CD4-positive, alpha-beta T cell treated with Interferon gamma for 1 hour (primary cell): ENCODE measurements around the gene HDAC2.

Source experiments
- DNase-seq: peaks from one replicate; pipeline ENCODE4 v3.0.0-alpha.2; 2020

HDAC2 gene

DNA sequence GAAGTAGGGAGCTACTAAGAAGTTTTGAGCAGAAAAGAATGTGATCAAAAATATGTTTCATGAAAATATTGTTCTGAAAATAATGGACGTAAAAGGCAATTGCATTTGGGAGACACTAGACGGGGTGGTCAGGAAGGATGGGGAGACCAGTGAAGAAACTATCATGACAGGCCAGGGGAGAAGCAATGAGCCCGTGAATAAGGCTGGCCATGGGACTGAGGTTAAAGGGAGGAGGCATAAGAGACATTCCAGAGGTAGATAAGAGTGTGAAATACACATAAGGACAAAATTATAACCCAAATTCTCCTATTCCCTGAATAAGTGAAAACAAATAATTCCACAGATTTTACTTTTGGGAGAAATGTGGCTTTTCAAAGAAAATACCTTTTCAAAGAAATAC is 62.1 kb downstream of the HDAC2 start:
- DNase-seq, result no peak

DNA sequence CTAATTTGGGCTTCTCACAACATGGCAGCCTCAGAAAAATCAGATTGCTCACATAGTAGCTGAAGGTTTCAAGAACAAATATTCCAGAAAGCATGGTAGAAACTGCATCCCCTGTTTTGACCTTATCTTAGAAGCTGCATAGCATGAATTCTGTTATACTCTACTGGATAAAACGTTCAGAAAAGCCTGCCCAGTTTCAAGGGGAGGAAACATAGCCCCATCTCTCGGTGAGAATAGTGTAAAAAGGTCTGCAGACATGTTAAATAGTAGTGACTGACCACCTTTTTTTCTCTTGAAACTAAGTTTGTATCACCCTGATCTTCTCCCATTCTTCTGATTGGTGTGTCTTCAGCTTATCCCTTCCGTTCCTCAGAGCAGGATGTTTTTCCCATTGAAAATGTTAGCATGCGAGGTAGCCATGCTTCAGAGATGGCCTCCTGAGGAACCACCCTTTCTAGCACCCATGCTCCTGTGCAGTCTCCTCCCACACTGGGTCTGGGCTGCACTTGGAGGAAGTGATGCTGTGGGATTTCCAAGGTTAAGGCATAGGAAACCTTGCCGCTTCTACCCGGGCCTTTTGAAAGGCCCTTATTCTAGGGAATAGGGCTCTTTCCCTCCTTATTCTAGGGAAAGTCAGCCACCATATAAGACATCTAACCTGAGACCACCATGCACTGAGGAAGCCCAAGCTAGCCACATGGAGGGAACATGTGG is 63.7 kb downstream of the HDAC2 start:
- DNase-seq, result no peak

GRCh38 chr6:113903666-113904330 is 67.2 kb downstream of the HDAC2 start:
- DNase-seq, result no peak

DNA sequence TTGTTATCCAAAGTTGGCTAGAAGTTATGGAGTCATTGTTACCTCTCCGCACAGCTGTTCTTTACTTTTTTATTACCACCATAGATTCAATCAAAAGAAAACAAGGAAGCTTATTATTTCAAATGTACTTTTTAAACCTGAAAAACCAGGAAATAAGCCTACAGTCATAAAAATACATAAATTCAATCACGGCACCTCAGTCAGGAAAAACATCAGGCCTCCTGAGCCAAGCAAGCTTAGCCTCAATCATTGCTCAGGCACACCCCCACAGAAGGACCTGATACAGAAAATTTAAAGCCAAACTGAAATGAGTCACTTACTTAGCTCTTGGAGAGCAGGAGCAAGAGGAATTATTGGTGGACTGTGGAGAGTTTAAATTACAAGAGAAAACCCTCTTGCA is 69.5 kb downstream of the HDAC2 start:
- DNase-seq, result no peak

DNA sequence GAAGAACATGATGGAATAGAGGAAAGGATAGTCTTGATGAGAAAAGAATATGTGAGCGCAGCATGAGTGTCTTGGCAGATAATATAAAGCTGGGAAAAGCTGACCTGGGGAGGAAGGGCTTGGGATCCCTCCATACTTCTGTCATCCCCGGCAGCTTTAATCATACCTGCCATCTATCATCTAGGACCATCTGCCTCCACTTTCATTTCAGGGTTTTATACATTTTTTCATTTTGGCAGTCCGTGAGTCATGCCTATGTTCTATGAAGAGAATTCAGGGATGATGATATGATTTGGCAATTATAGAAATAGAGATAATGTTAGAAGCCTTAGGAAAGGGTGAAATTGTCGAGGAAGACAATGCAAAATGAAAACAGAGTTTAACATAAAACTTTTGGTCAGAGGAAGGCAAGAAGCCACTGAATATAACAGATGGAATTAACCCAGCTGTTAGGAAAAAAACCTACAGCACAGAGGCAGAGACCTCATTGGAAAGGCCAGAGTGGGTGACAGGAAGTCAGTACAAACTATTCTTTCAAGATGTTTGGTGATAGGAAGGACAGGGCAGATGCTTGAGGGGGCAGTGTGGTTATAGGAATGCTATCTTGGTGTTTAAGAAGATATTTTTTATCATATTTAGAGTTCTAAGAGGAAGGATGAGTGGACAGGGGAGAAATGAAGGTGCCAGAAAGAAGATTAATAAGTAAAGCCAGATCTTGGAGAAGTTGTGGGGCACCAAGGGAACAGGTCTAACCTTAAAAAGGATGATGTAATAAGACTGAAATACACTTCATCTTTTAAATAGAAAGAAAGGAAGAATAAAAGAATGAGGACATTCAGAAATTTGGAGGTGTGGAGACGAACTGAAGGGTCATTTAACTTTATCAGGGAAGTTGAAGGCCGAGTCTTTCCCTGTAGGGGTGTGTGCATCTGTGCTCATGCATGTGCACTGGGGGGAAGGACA is 76.0 kb downstream of the HDAC2 start:
- DNase-seq, result no peak

- DNase-seq, result no peak
These were observed 77.1 kb downstream of the HDAC2 start for GRCh38 chr6:113893866-113894265.

- no peak for DNase-seq
These were observed 77.5 kb downstream of the HDAC2 start for GRCh38 chr6:113893451-113893850.

GRCh38 chr6:113888956-113889630 is 81.9 kb downstream of the HDAC2 start:
- no peak for DNase-seq

GRCh38 chr6:113888493-113888892 is 82.5 kb downstream of the HDAC2 start:
- no peak for DNase-seq

DNA sequence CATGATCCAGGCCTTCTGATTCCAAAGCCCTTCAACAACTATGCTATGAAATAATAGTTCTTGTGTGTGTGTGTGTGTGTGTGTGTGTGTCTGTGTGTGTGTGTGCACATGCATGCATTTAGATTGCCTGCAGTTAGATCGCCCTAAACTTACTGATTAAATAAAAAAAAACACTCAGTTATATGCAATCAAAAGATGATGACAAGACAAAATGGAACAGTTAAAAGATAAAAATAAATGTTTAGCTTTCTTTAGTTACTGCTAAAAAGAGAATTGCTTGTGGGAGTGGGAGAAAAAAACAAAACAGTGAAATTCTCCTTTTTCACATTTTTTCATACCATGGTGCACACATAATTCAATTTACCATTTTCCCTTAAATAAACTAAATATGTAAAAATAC is 84.4 kb downstream of the HDAC2 start:
- DNase-seq, result no peak

DNA sequence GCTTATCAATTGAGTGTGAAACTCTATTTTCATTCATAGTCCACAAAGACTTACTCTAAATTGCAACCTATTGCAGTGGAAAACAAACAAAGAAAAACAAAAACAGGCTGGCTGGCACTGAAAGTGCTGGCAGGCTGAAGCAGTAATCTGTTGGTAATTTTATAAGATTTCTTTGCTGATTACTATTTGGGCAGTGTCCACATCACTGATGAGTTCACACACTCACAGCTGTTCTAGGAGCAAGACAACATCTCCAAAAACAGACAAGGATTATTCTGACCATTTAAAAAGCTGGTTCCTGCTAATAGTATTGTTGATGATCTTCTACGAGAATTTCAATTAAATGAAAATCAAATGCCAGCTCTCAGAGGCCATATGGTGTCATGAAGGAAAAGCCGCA is 86.9 kb downstream of the HDAC2 start:
- no peak for DNase-seq
